Measurements from ENCODE around the gene SCYGR8. TPM values are rescaled to one million over a fixed set of nuclear protein-coding genes. Genes with fewer than 3 reads are reported as not detected.

SCYGR8 gene
- total RNA-seq, 2 experiments from 2014 or later = not detected

- Histone ChIP-seq H3K4me1 (ENCODE audit: insufficient read depth, low read length, poor library complexity, severe bottlenecking) (no peaks in the 10 kb centered on the region), H3K27ac (ENCODE audit: low read depth, low read length, poor library complexity, severe bottlenecking) (no peak overlapping the region), H3K4me2 (ENCODE audit: low read length) (no peak overlapping the region), H3K4me3 (ENCODE audit: low read depth, low read length, poor library complexity, severe bottlenecking) (no peak overlapping the region), H3K79me2 (ENCODE audit: insufficient read depth, low read depth, low read length) (no peaks in the 10 kb centered on the region), H3K9me3 (ENCODE audit: low read length) (no peaks in the 10 kb centered on the region), H3K9me2 (ENCODE audit: insufficient read depth, low read length) (no peaks in the 10 kb centered on the region), H3K36me3 (ENCODE audit: insufficient read depth, low read length) (no peaks in the 10 kb centered on the region), H4K20me1 (ENCODE audit: insufficient read depth, low read length) (no peaks in the 10 kb centered on the region), H2AFZ (ENCODE audit: low read length) (no peak overlapping the region)
- no TSS peak for BruUV-seq (replicated peaks)
- CTCF ChIA-PET (ENCODE audit: unreplicated experiment) = no interaction called here
- no peak for DNase-seq (ENCODE audit: low spot score)
- POLR2A ChIA-PET = no interaction called here
- no peak for TF ChIP-seq EZH2phosphoT487 (IDR thresholded peaks at IDR 0.05; ENCODE audit: borderline replicate concordance, low read depth, low read length)
- no peak for TF ChIP-seq CTCF (conservative IDR thresholded peaks at IDR 0.05; ENCODE audit: low read length)
- intact Hi-C loops (cut with micrococcal nuclease; ENCODE audit: unreplicated experiment) = no loop called here
Observed at GRCh38 chr2:227707390-227707789, 38.3 kb upstream of the SCYGR8 start.

GRCh38 chr2:227710986-227711385, 34.7 kb upstream of the SCYGR8 start:
- Histone ChIP-seq H3K79me2 (ENCODE audit: insufficient read depth, low read depth, low read length) (no peaks in the 10 kb centered on the region), H3K4me1 (ENCODE audit: insufficient read depth, low read length, poor library complexity, severe bottlenecking) (no peaks in the 10 kb centered on the region), H3K4me3 (ENCODE audit: low read depth, low read length, poor library complexity, severe bottlenecking) (no peak overlapping the region), H3K36me3 (ENCODE audit: insufficient read depth, low read length) (no peaks in the 10 kb centered on the region), H3K4me2 (ENCODE audit: low read length) (no peak overlapping the region), H3K27ac (ENCODE audit: low read depth, low read length, poor library complexity, severe bottlenecking) (no peak overlapping the region), H3K9me3 (ENCODE audit: low read length) (no peaks in the 10 kb centered on the region), H3K9me2 (ENCODE audit: insufficient read depth, low read length) (no peaks in the 10 kb centered on the region), H4K20me1 (ENCODE audit: insufficient read depth, low read length) (no peaks in the 10 kb centered on the region), H2AFZ (ENCODE audit: low read length) (no peak overlapping the region)
- POLR2A ChIA-PET = no interaction called here
- DNase-seq (ENCODE audit: low spot score) = no peak
- CTCF ChIA-PET (ENCODE audit: unreplicated experiment) = no interaction called here
- no peak for TF ChIP-seq CTCF (conservative IDR thresholded peaks at IDR 0.05; ENCODE audit: low read length)
- BruUV-seq (replicated peaks) = no TSS peak
- intact Hi-C loops (cut with micrococcal nuclease; ENCODE audit: unreplicated experiment) = no loop called here

GRCh38 chr2:227713291-227713690, 32.4 kb upstream of the SCYGR8 start:
- ChIA-PET POLR2A (interaction anchor here (0.6 kb wide), 1 partner anchor 60 kb away, joined by 3 read pairs; no protein-coding TSS in a partner anchor), CTCF (ENCODE audit: unreplicated experiment) (no interaction called here)
- no peaks in the 10 kb centered on the region for H4K20me1 ChIP-seq (ENCODE audit: insufficient read depth, low read length)
- TF ChIP-seq EZH2phosphoT487 (IDR thresholded peaks at IDR 0.05; ENCODE audit: borderline replicate concordance, low read depth, low read length) (no peak), CTCF (conservative IDR thresholded peaks at IDR 0.05; ENCODE audit: low read length) (no peak)
- no peaks in the 10 kb centered on the region for H3K36me3 ChIP-seq (ENCODE audit: insufficient read depth, low read length)
- H2AFZ ChIP-seq (ENCODE audit: low read length) = no peak overlapping the region
- no peaks in the 10 kb centered on the region for H3K79me2 ChIP-seq (ENCODE audit: insufficient read depth, low read depth, low read length)
- no peaks in the 10 kb centered on the region for H3K9me2 ChIP-seq (ENCODE audit: insufficient read depth, low read length)
- no peaks in the 10 kb centered on the region for H3K4me1 ChIP-seq (ENCODE audit: insufficient read depth, low read length, poor library complexity, severe bottlenecking)
- no peaks in the 10 kb centered on the region for H3K9me3 ChIP-seq (ENCODE audit: low read length)
- DNase-seq (ENCODE audit: low spot score) = no peak
- BruUV-seq (replicated peaks) = no TSS peak
- no peak overlapping the region for H3K4me2 ChIP-seq (ENCODE audit: low read length)
- H3K27ac ChIP-seq (ENCODE audit: low read depth, low read length, poor library complexity, severe bottlenecking) = no peak overlapping the region
- no peak overlapping the region for H3K4me3 ChIP-seq (ENCODE audit: low read depth, low read length, poor library complexity, severe bottlenecking)
- intact Hi-C loops (cut with micrococcal nuclease; ENCODE audit: unreplicated experiment) = no loop called here

Data from OCI-LY7 (cell line).